ENCODE data around the gene FBXW9.
"Not testable (repeated sequence)": the region's sequence is repeated elsewhere in the genome, so short reads cannot be mapped to it uniquely, and the experiment has no call there.

Gene FBXW9

GRCh38 chr19:12647047-12647446, 49.4 kb downstream of the FBXW9 start:
- Histone ChIP-seq H3K36me3 (no peaks in the 10 kb centered on the region), H3K4me1 (no peaks in the 10 kb centered on the region), H3K4me3 (ENCODE audit: low read depth, low read length) (no peak overlapping the region), H3K9me3 (no peaks in the 10 kb centered on the region; the same call in 1 of the 2 replicates), H3K27me3 (no peaks in the 10 kb centered on the region)
- no peak for DNase-seq
- TF ChIP-seq, protein P1, sequence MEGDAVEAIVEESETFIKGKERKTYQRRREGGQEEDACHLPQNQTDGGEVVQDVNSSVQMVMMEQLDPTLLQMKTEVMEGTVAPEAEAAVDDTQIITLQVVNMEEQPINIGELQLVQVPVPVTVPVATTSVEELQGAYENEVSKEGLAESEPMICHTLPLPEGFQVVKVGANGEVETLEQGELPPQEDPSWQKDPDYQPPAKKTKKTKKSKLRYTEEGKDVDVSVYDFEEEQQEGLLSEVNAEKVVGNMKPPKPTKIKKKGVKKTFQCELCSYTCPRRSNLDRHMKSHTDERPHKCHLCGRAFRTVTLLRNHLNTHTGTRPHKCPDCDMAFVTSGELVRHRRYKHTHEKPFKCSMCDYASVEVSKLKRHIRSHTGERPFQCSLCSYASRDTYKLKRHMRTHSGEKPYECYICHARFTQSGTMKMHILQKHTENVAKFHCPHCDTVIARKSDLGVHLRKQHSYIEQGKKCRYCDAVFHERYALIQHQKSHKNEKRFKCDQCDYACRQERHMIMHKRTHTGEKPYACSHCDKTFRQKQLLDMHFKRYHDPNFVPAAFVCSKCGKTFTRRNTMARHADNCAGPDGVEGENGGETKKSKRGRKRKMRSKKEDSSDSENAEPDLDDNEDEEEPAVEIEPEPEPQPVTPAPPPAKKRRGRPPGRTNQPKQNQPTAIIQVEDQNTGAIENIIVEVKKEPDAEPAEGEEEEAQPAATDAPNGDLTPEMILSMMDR (IDR thresholded peaks at IDR 0.05; ENCODE audit: low read depth, low read length), result no peak

DNA sequence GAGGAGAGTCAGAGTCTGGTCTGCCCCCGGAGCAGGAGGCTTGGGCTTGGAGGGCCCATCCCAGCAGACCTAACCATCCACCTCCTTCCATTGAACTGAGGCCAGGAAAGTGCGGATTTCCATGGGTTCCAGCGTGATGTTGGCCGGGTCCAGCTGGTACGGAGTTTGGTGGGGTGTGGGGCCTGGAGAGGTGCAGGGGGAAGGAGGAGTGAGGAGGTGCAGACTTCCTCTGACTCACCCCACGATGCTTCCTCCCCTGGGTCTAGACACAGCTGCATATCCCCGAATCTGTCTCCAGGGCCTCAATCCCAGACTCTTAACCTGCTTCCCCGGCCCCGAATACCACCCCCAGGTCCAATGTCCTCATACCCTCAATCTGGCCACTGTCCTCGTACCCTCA, 49.9 kb downstream of the FBXW9 start:
- TF ChIP-seq, protein P1 (IDR thresholded peaks at IDR 0.05; ENCODE audit: low read depth, low read length), result no peak

DNA sequence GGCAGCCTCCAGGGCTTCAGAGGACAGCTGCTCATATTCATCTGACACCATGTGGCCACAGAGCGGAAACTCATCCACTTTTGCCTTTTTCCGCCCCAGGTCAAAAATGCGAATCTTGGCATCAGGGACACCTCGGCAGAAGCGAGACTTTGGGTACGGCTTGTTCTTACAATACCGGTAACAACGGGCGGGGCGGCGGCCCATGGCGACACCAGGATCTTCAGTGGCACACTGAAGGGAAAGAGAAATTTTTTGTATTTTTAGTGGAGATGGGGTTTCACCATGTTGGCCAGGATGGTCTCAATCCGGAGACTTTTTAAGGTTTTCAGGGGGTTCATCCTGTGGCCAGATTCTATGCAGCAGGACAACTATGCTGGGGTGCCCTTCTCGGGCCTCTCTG, 52.7 kb downstream of the FBXW9 start:
- not testable (repeated sequence) for H3K4me1 ChIP-seq; H3K9me3 ChIP-seq; H3K36me3 ChIP-seq; DNase-seq; H3K27me3 ChIP-seq; H3K4me3 ChIP-seq (ENCODE audit: low read depth, low read length)

More for the DNA sequence above, 49.9 kb downstream of the FBXW9 start:
- H3K4me3 ChIP-seq (ENCODE audit: low read depth, low read length), result no peak overlapping the region
- H3K36me3 ChIP-seq, result no peaks in the 10 kb centered on the region
- no peaks in the 10 kb centered on the region for H3K4me1 ChIP-seq
- H3K27me3 ChIP-seq, result no peaks in the 10 kb centered on the region
- no peak for DNase-seq
- no peaks in the 10 kb centered on the region; the same call in 1 of the 2 replicates for H3K9me3 ChIP-seq

GRCh38 chr19:12642506-12642905, 53.9 kb downstream of the FBXW9 start:
- no peaks in the 10 kb centered on the region for H3K27me3 ChIP-seq
- no peaks in the 10 kb centered on the region for H3K36me3 ChIP-seq
- TF ChIP-seq, protein P1 (IDR thresholded peaks at IDR 0.05; ENCODE audit: low read depth, low read length), result no peak
- no peak for DNase-seq
- no peaks in the 10 kb centered on the region for H3K4me1 ChIP-seq
- no peak overlapping the region for H3K4me3 ChIP-seq (ENCODE audit: low read depth, low read length)
- no peaks in the 10 kb centered on the region; the same call in 1 of the 2 replicates for H3K9me3 ChIP-seq

GRCh38 chr19:12641456-12641855, 55.0 kb downstream of the FBXW9 start:
- H3K36me3 ChIP-seq, result no peaks in the 10 kb centered on the region
- H3K4me1 ChIP-seq, result no peaks in the 10 kb centered on the region
- no peak for DNase-seq
- H3K4me3 ChIP-seq (ENCODE audit: low read depth, low read length), result no peak overlapping the region
- TF ChIP-seq, protein P1 (IDR thresholded peaks at IDR 0.05; ENCODE audit: low read depth, low read length), result no peak
- H3K27me3 ChIP-seq, result no peaks in the 10 kb centered on the region
- no peaks in the 10 kb centered on the region for H3K9me3 ChIP-seq

GRCh38 chr19:12639901-12640613, 56.4 kb downstream of the FBXW9 start:
- DNase-seq, result peak; percentile 84
- H3K4me1 ChIP-seq, result no peaks in the 10 kb centered on the region
- no peaks in the 10 kb centered on the region for H3K9me3 ChIP-seq
- no peaks in the 10 kb centered on the region for H3K27me3 ChIP-seq
- no peaks in the 10 kb centered on the region for H3K36me3 ChIP-seq
- TF ChIP-seq, protein P1 (IDR thresholded peaks at IDR 0.05; ENCODE audit: low read depth, low read length), result peak; percentile 79
- H3K4me3 ChIP-seq (ENCODE audit: low read depth, low read length), result peak overlapping the region; percentile 33
